ENCODE measurements around the gene STARD9. TPM values are rescaled to one million over a fixed set of nuclear protein-coding genes. Genes with fewer than 3 reads are reported as not detected.

The STARD9 gene
- polyA plus RNA-seq, 3 donors = 0.39 TPM; not detected in 2

- Mint-ChIP-seq H3K36me3 (peaks cover 72 to 92% of the 10 kb centered on the region in 2 donors), H3K4me3 (no peak overlapping the region), H3K27me3 (ENCODE audit: low read depth in 3 of 3) (no peaks in the 10 kb centered on the region), H3K9me3 (no peaks in the 10 kb centered on the region), H3K27ac (peak overlapping the region in 4 of 7 donors; percentile 7 to 64 (median 40)), H3K4me1 (no peaks in the 10 kb centered on the region)
- no peak overlapping the region for H3K9ac ChIP-seq (ENCODE audit: insufficient read depth, low read length, poor library complexity, severe bottlenecking)
- H3K27ac ChIP-seq (ENCODE audit: low read depth in 1 of 2, low read length in 2 of 2) = no peak overlapping the region
- no peak overlapping the region for H3K4me3 ChIP-seq (replicated peaks in 1 of 3; ENCODE audit: low read depth in 2 of 3, low read length in 3 of 3)
- H3K4me2 ChIP-seq (replicated peaks; ENCODE audit: extremely low read depth, low read length, poor library complexity, severe bottlenecking) = no peak overlapping the region
- H3K79me2 ChIP-seq (ENCODE audit: insufficient read depth, low read length) = no peaks in the 10 kb centered on the region
- peaks cover 76 to 89% of the 10 kb centered on the region in 2 donors for H3K36me3 ChIP-seq (replicated peaks in 1 of 2; ENCODE audit: control insufficient read depth in 1 of 2, insufficient read depth in 2 of 2, low read length in 2 of 2)
- no peak for DNase-seq
- WGBS (ENCODE audit: insufficient coverage) = 100% methylated on average over 5 of the region's 12 CpGs
- intact Hi-C loops (cut with micrococcal nuclease) = no loop called here
- no peaks in the 10 kb centered on the region for H4K20me1 ChIP-seq (ENCODE audit: insufficient read depth, low read length)
- H2AFZ ChIP-seq (ENCODE audit: insufficient read depth, low read depth, low read length, poor library complexity, severe bottlenecking) = no peak overlapping the region
- no peak for TF ChIP-seq CTCF (IDR thresholded peaks at IDR 0.05)
- no peaks in the 10 kb centered on the region for H3K27me3 ChIP-seq (ENCODE audit: control insufficient read depth in 2 of 2, insufficient read depth in 2 of 2, low read length in 2 of 2)
- H3K9me3 ChIP-seq (replicated peaks in 1 of 2; ENCODE audit: control insufficient read depth in 1 of 2, insufficient read depth in 1 of 2, low read length in 2 of 2) = no peaks in the 10 kb centered on the region
- H3K4me1 ChIP-seq (ENCODE audit: control insufficient read depth in 1 of 2, insufficient read depth in 2 of 2, low read length in 2 of 2) = no peaks in the 10 kb centered on the region
Observed at GRCh38 chr15:42725331-42725903, 150.0 kb downstream of the STARD9 start.

GRCh38 chr15:42726114-42726513 lies 150.7 kb downstream of the STARD9 start:
- H3K36me3 Mint-ChIP-seq = peaks cover 73 to 94% of the 10 kb centered on the region in 2 donors
- H3K4me1 ChIP-seq (ENCODE audit: control insufficient read depth in 1 of 2, insufficient read depth in 2 of 2, low read length in 2 of 2) = no peaks in the 10 kb centered on the region
- 95% methylated on average over 11 of the region's 11 CpGs for WGBS (ENCODE audit: insufficient coverage)

More at GRCh38 chr15:42726114-42726513, 150.7 kb downstream of the STARD9 start:
- intact Hi-C loops (cut with micrococcal nuclease) = no loop called here
- Histone ChIP-seq H3K27ac (ENCODE audit: low read depth in 1 of 2, low read length in 2 of 2) (no peak overlapping the region), H3K79me2 (ENCODE audit: insufficient read depth, low read length) (no peaks in the 10 kb centered on the region), H3K27me3 (ENCODE audit: control insufficient read depth in 2 of 2, insufficient read depth in 2 of 2, low read length in 2 of 2) (no peaks in the 10 kb centered on the region), H2AFZ (ENCODE audit: insufficient read depth, low read depth, low read length, poor library complexity, severe bottlenecking) (no peak overlapping the region), H4K20me1 (ENCODE audit: insufficient read depth, low read length) (no peaks in the 10 kb centered on the region), H3K9me3 (replicated peaks in 1 of 2; ENCODE audit: control insufficient read depth in 1 of 2, insufficient read depth in 1 of 2, low read length in 2 of 2) (no peaks in the 10 kb centered on the region), H3K4me2 (replicated peaks; ENCODE audit: extremely low read depth, low read length, poor library complexity, severe bottlenecking) (no peak overlapping the region), H3K9ac (ENCODE audit: insufficient read depth, low read length, poor library complexity, severe bottlenecking) (no peak overlapping the region), H3K4me3 (replicated peaks in 1 of 3; ENCODE audit: low read depth in 2 of 3, low read length in 3 of 3) (no peak overlapping the region), H3K36me3 (replicated peaks in 1 of 2; ENCODE audit: control insufficient read depth in 1 of 2, insufficient read depth in 2 of 2, low read length in 2 of 2) (peaks cover 80 to 93% of the 10 kb centered on the region in 2 donors)
- Mint-ChIP-seq H3K9me3 (no peaks in the 10 kb centered on the region), H3K27ac (no peak overlapping the region), H3K4me1 (no peaks in the 10 kb centered on the region), H3K4me3 (no peak overlapping the region), H3K27me3 (ENCODE audit: low read depth in 3 of 3) (no peaks in the 10 kb centered on the region)
- TF ChIP-seq CTCF (IDR thresholded peaks at IDR 0.05) = no peak
- DNase-seq = no peak
